Ascending aorta (tissue), 2 donors: ENCODE results near the gene PANK3. TPM values are rescaled to one million over a fixed set of nuclear protein-coding genes. Genes with fewer than 3 reads are reported as not detected.
A peak's percentile ranks its signal among the peaks of the same experiment; 100 is the strongest.

ENCODE experiments used
- DNase-seq, 2 donors: peaks; one replicate each; pipeline ENCODE4 v3.0.0-alpha.2; 2019; ENCODE audit warnings: low spot score in 2 of 2
- H3K27ac ChIP-seq, 2 donors: fragments of 200-600 bp; sonication (generic); one replicate each; pipeline ENCODE4 v1.5.1; 2016 to 2017; ENCODE audit warnings: mild to moderate bottlenecking in 1 of 2
- H3K27me3 ChIP-seq: fragments of 200-600 bp; sonication (generic); one replicate; pipeline ENCODE4 v1.5.1; 2017
- H3K36me3 ChIP-seq, 2 donors: fragments of 200-600 bp; sonication (generic); one replicate each; pipeline ENCODE4 v1.5.1; 2016
- H3K4me1 ChIP-seq, 2 donors: fragments of 200-600 bp; sonication (generic); one replicate each; pipeline ENCODE4 v1.5.1; 2016 to 2017; ENCODE audit warnings: mild to moderate bottlenecking in 1 of 2
- H3K4me3 ChIP-seq, 2 donors: fragments of 200-600 bp; sonication (generic); one replicate each; pipeline ENCODE4 v1.5.1; 2016 to 2017; ENCODE audit warnings: mild to moderate bottlenecking in 1 of 2
- H3K9me3 ChIP-seq, 2 donors: fragments of 200-600 bp; sonication (generic); one replicate each; pipeline ENCODE4 v1.5.1; 2016
- intact Hi-C: fragments of 100-400 bp; cut with DNase I; formaldehyde crosslinking; loops from one replicate; pipeline ENCODE4 v1.15.1; 2023
- total RNA-seq: library from RNA; depleted of rRNA; stranded (reverse); fragments of >200 nt; gene quantifications from one replicate; pipeline ENCODE4 v1.1.0, GENCODE V29; 2016
- TF ChIP-seq, protein P1 (sequence below), 3 experiments: fragments of 200-600 bp in 2 of 3; fragments of 450-650 bp in 1 of 3; sonication (generic) in 2 of 3; IDR thresholded peaks; one replicate each; pipeline ENCODE4 v1.5.1; 2016 to 2019; ENCODE audit warnings: antibody characterized with exemption in 3 of 3, mild to moderate bottlenecking in 1 of 3, moderate library complexity in 1 of 3

Gene PANK3
- total RNA-seq, result 20.9 TPM

GRCh38 chr5:168578538-168579487 lies at the start of gene PANK3:
PANK3 (minus strand) TSS chr5:168579368; CDS start chr5:168579283, 85 bp downstream.
- Histone ChIP-seq H3K9me3 (no peaks in the 10 kb centered on the region), H3K4me1 (peaks cover 4 to 14% of the 10 kb centered on the region in 2 donors), H3K4me3 (peak within 1 kb of the TSS; percentile 81 to 85), H3K36me3 (no peaks in the 10 kb centered on the region), H3K27ac (peak within 1 kb of the TSS; percentile 95 to 98), H3K27me3 (no peaks in the 10 kb centered on the region)
- intact Hi-C loops, result loop anchor here (1.0 to 5.0 kb wide), 5 partner anchors 26 to 1004 kb away; partner anchors contain the start of genes RARS1, SLIT3 and SPDL1
- no peak for DNase-seq
- TF ChIP-seq, protein P1, sequence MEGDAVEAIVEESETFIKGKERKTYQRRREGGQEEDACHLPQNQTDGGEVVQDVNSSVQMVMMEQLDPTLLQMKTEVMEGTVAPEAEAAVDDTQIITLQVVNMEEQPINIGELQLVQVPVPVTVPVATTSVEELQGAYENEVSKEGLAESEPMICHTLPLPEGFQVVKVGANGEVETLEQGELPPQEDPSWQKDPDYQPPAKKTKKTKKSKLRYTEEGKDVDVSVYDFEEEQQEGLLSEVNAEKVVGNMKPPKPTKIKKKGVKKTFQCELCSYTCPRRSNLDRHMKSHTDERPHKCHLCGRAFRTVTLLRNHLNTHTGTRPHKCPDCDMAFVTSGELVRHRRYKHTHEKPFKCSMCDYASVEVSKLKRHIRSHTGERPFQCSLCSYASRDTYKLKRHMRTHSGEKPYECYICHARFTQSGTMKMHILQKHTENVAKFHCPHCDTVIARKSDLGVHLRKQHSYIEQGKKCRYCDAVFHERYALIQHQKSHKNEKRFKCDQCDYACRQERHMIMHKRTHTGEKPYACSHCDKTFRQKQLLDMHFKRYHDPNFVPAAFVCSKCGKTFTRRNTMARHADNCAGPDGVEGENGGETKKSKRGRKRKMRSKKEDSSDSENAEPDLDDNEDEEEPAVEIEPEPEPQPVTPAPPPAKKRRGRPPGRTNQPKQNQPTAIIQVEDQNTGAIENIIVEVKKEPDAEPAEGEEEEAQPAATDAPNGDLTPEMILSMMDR (IDR thresholded peaks at IDR 0.05), result no peak

GRCh38 chr5:168624850-168625364 lies 45.7 kb upstream of the PANK3 start:
- intact Hi-C loops, result no loop called here
- H3K4me3 ChIP-seq, result no peak overlapping the region
- no peak overlapping the region for H3K27ac ChIP-seq
- H3K27me3 ChIP-seq, result no peaks in the 10 kb centered on the region
- no peaks in the 10 kb centered on the region for H3K9me3 ChIP-seq
- H3K36me3 ChIP-seq, result no peaks in the 10 kb centered on the region
- DNase-seq, result no peak
- H3K4me1 ChIP-seq, result no peaks in the 10 kb centered on the region
- TF ChIP-seq, protein P1 (IDR thresholded peaks at IDR 0.05), result no peak

- Histone ChIP-seq H3K27ac (no peak overlapping the region), H3K4me3 (no peak overlapping the region), H3K4me1 (no peaks in the 10 kb centered on the region), H3K9me3 (no peaks in the 10 kb centered on the region), H3K27me3 (no peaks in the 10 kb centered on the region), H3K36me3 (no peaks in the 10 kb centered on the region)
- intact Hi-C loops, result no loop called here
- DNase-seq, result no peak
- TF ChIP-seq, protein P1 (IDR thresholded peaks at IDR 0.05), result no peak
These were observed 41.6 kb upstream of the PANK3 start for GRCh38 chr5:168620807-168621206.

DNA sequence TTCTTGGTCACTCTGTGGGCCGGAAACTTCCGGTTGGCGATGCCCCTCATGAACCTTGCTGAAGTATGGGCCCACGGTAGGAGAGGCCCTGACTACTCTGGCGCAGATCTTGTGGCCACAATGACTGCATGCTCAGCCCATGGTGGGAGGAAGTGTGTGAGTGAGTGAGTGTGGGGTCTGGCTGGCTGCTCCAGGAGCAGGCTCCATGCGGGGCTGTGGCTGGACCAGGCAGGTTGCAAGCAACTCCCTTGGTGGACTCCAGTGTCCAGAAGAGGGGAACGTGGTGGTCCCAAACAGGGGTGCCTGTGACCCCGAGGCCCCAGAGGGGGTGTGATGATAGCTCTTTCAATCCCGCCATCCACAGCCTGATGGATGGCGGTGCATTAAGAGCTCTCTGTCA lies 35.5 kb upstream of the PANK3 start:
- intact Hi-C loops, result no loop called here
- no peak for DNase-seq
- H3K4me3 ChIP-seq, result no peak overlapping the region
- TF ChIP-seq, protein P1 (IDR thresholded peaks at IDR 0.05), result no peak
- H3K27ac ChIP-seq, result no peak overlapping the region
- H3K9me3 ChIP-seq, result no peaks in the 10 kb centered on the region
- no peaks in the 10 kb centered on the region for H3K27me3 ChIP-seq
- no peaks in the 10 kb centered on the region for H3K4me1 ChIP-seq
- no peaks in the 10 kb centered on the region for H3K36me3 ChIP-seq

- no peak overlapping the region for H3K27ac ChIP-seq
- H3K4me1 ChIP-seq, result no peaks in the 10 kb centered on the region
- TF ChIP-seq, protein P1 (IDR thresholded peaks at IDR 0.05), result no peak
- H3K9me3 ChIP-seq, result no peaks in the 10 kb centered on the region
- no peaks in the 10 kb centered on the region for H3K36me3 ChIP-seq
- intact Hi-C loops, result no loop called here
- DNase-seq, result no peak
- H3K27me3 ChIP-seq, result no peaks in the 10 kb centered on the region
- H3K4me3 ChIP-seq, result no peak overlapping the region
These were observed 34.8 kb upstream of the PANK3 start for GRCh38 chr5:168613996-168614395.
